ENCODE data around the gene ARHGEF38. TPM values are rescaled to one million over a fixed set of nuclear protein-coding genes. Genes with fewer than 3 reads are reported as not detected.

ARHGEF38 gene
- total RNA-seq, 2 experiments from 2014 or later, result not detected

DNA sequence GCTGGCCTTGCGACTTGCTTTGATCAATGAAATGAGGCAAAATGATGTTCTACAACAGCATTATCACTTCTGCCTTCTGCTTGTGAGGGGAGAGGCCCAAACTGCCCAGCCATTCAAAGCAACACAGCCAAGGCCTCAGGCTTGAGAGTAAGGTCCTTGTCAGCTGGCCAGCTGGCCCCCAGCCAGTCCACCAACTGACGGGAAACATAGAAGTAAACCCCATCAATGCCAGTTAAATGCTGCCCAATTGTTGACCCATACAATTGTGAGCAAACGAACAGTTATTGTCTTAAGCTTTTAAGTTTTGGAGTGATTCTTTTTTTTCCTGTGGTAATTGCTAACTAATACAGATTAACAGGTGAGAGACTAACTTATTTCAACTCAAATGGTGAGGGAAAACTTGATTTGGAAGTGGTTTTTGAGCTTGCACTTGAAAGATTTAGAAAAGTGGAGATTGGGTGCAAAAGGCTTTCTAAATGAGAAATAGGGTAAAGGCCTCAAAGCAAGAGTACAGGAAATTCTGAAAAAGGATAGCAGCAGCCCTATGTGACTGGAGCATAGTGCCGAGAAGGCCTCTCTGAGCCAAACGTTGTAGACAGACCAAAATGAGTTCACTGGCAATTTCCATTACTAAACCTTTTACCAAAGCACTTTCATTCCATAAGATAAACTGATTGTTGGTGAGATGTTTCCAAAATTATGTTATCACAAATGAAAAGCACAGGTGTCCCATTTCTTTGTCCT, 66.9 kb downstream of the ARHGEF38 start:
- Mint-ChIP-seq H3K4me3 (no peak overlapping the region), H3K27me3 (peaks cover 2% of the 10 kb centered on the region), H3K4me1 (no peaks in the 10 kb centered on the region), H3K36me3 (ENCODE audit: low read depth) (no peaks in the 10 kb centered on the region), H3K9me3 (ENCODE audit: low read depth) (no peaks in the 10 kb centered on the region), H3K27ac (no peak overlapping the region)
- intact Hi-C loops (cut with DNase I, micrococcal nuclease), result no loop called here
- no peak for DNase-seq
- ChIA-PET CTCF (interaction anchor here (1.3 kb wide), 1 partner anchor 12 kb away, joined by 3 read pairs; no protein-coding TSS in a partner anchor), POLR2A (no interaction called here)
- no peak for ATAC-seq

GRCh38 chr4:105620640-105621323, 68.4 kb downstream of the ARHGEF38 start:
- intact Hi-C loops (cut with DNase I, micrococcal nuclease), result no loop called here
- no peak overlapping the region for H3K4me3 Mint-ChIP-seq
- ATAC-seq (no peak), DNase-seq (no peak)
- no peaks in the 10 kb centered on the region for H3K9me3 Mint-ChIP-seq (ENCODE audit: low read depth)
- ChIA-PET CTCF (interaction anchor here (1.5 kb wide), 1 partner anchor 11 kb away, joined by 6 read pairs; no protein-coding TSS in a partner anchor), POLR2A (no interaction called here)
- no peaks in the 10 kb centered on the region for H3K4me1 Mint-ChIP-seq
- H3K27me3 Mint-ChIP-seq, result peaks cover 3% of the 10 kb centered on the region
- no peaks in the 10 kb centered on the region for H3K36me3 Mint-ChIP-seq (ENCODE audit: low read depth)
- no peak overlapping the region for H3K27ac Mint-ChIP-seq

DNA sequence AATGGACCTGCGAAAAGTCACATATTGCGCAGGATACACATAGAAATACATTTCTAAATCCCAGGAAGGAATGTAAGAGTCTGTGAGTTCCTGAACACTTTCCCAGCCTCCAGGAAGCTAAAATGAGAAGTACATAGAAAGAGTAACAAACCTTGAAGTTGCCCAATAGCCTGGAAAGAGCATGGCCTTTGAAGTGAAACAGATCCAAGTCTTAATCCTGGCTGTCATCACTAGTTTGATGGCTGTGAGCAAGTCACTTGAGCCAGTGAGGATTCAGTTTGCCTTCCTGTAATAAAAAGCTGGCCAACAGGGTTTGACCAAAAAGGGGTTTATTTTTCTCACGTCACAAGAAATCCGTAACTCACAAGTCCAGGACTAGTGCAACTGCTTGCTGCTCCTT, 69.8 kb downstream of the ARHGEF38 start:
- ChIA-PET POLR2A (no interaction called here), CTCF (interaction anchor here (1.5 kb wide), 1 partner anchor 10 kb away, joined by 6 read pairs; no protein-coding TSS in a partner anchor)
- Mint-ChIP-seq H3K27me3 (peaks cover 7% of the 10 kb centered on the region), H3K36me3 (ENCODE audit: low read depth) (no peaks in the 10 kb centered on the region), H3K4me3 (no peak overlapping the region), H3K27ac (no peak overlapping the region), H3K9me3 (ENCODE audit: low read depth) (no peaks in the 10 kb centered on the region), H3K4me1 (no peaks in the 10 kb centered on the region)
- DNase-seq (no peak), ATAC-seq (no peak)
- intact Hi-C loops (cut with DNase I, micrococcal nuclease), result no loop called here

DNA sequence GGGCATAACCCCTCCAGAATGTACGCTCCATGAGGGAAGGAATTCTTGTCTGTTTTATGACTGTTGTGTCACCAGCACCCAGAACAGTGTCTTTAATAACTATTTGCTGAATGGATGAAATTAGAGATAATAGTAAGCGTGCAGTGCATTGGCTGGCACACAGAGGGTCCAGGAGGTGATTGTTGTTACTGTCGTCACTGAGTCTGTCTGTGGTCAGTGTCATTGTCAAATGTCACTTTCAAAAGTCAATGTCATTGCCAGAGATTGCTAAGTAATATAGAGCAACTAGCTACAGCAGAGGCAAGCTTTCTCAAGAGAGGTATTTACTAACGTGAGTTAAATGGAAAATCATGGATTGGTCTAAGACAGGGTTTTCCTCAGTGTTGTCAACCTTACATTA, 70.7 kb downstream of the ARHGEF38 start:
- POLR2A ChIA-PET, result no interaction called here
- Mint-ChIP-seq H3K9me3 (ENCODE audit: low read depth) (no peaks in the 10 kb centered on the region), H3K4me1 (no peaks in the 10 kb centered on the region), H3K36me3 (ENCODE audit: low read depth) (no peaks in the 10 kb centered on the region), H3K27me3 (peaks cover 7% of the 10 kb centered on the region), H3K4me3 (no peak overlapping the region), H3K27ac (no peak overlapping the region)
- CTCF ChIA-PET, result interaction anchor here (1.7 kb wide), 1 partner anchor 10 kb away, joined by 7 read pairs; no protein-coding TSS in a partner anchor
- ATAC-seq (no peak), DNase-seq (no peak)
- intact Hi-C loops (cut with DNase I, micrococcal nuclease), result no loop called here

DNA sequence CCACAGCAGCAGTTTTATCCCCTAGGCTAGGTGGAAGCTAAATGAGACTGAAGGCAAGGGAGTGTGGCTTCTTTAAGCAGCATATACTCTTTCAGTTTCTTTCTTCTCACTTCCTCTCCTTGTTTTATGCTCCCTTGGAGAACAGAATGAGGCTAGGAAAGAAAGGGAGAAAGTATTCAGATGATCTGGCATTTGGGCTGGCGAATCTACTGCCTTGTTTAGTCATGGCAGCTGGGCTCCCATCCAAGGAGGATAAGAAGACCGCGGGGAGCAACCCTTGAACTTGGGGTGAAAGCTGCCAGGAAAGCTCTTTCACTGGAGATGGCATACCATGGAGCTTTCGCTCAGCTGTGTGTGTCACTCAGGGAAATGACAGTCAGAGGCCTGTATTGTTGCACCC, 72.1 kb downstream of the ARHGEF38 start:
- Mint-ChIP-seq H3K9me3 (ENCODE audit: low read depth) (no peaks in the 10 kb centered on the region), H3K36me3 (ENCODE audit: low read depth) (no peaks in the 10 kb centered on the region), H3K4me1 (no peaks in the 10 kb centered on the region), H3K27ac (no peak overlapping the region), H3K4me3 (no peak overlapping the region), H3K27me3 (peaks cover 9% of the 10 kb centered on the region)
- ChIA-PET POLR2A (no interaction called here), CTCF (interaction anchor here (1.7 kb wide), 1 partner anchor 8 kb away, joined by 7 read pairs; no protein-coding TSS in a partner anchor)
- DNase-seq, result no peak
- intact Hi-C loops (cut with DNase I, micrococcal nuclease), result no loop called here
- no peak for ATAC-seq

DNA sequence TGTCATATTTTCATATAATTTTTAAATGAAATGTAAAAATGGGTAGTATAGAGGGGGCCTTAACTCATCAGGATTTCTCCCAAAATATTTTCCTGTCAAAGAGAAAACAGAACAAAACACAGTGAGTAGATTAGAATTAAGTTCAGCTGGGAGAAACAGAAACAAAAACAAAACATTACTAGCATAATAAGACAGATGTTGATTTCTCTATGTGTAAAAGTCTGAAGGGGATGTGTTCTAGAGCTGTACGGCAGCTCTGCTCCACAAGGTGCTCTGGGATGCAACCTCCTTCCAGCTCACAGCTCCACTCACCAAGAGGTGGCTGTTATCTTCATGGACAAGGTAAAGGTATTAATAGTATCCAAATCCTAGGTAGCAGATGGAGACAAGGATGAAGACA, 72.8 kb downstream of the ARHGEF38 start:
- POLR2A ChIA-PET, result no interaction called here
- intact Hi-C loops (cut with DNase I, micrococcal nuclease), result no loop called here
- CTCF ChIA-PET, result no interaction called here

GRCh38 chr4:105626846-105627245, 74.4 kb downstream of the ARHGEF38 start:
- H3K4me3 Mint-ChIP-seq, result no peak overlapping the region
- H3K27ac Mint-ChIP-seq, result no peak overlapping the region
- ChIA-PET CTCF (no interaction called here), POLR2A (no interaction called here)
- no peaks in the 10 kb centered on the region for H3K4me1 Mint-ChIP-seq
- no peaks in the 10 kb centered on the region for H3K9me3 Mint-ChIP-seq (ENCODE audit: low read depth)
- H3K27me3 Mint-ChIP-seq, result peaks cover 7% of the 10 kb centered on the region
- DNase-seq, result no peak
- H3K36me3 Mint-ChIP-seq (ENCODE audit: low read depth), result no peaks in the 10 kb centered on the region
- intact Hi-C loops (cut with DNase I, micrococcal nuclease), result no loop called here
- ATAC-seq, result no peak

More for the DNA sequence above, 72.8 kb downstream of the ARHGEF38 start:
- H3K27ac Mint-ChIP-seq, result no peak overlapping the region
- DNase-seq (no peak), ATAC-seq (no peak)
- H3K27me3 Mint-ChIP-seq, result peaks cover 9% of the 10 kb centered on the region
- no peak overlapping the region for H3K4me3 Mint-ChIP-seq
- H3K36me3 Mint-ChIP-seq (ENCODE audit: low read depth), result no peaks in the 10 kb centered on the region
- H3K4me1 Mint-ChIP-seq, result no peaks in the 10 kb centered on the region
- H3K9me3 Mint-ChIP-seq (ENCODE audit: low read depth), result no peaks in the 10 kb centered on the region

- DNase-seq (no peak), ATAC-seq (no peak)
- no peak overlapping the region for H3K27ac Mint-ChIP-seq
- peaks cover 7% of the 10 kb centered on the region for H3K27me3 Mint-ChIP-seq
- no peak overlapping the region for H3K4me3 Mint-ChIP-seq
- intact Hi-C loops (cut with DNase I, micrococcal nuclease), result no loop called here
- no peaks in the 10 kb centered on the region for H3K36me3 Mint-ChIP-seq (ENCODE audit: low read depth)
- CTCF ChIA-PET, result interaction anchor here (0.6 to 1.1 kb wide), 2 partner anchors 41 to 549 kb away, joined by 3 read pairs; no protein-coding TSS in a partner anchor
- no peaks in the 10 kb centered on the region for H3K9me3 Mint-ChIP-seq (ENCODE audit: low read depth)
- no peaks in the 10 kb centered on the region for H3K4me1 Mint-ChIP-seq
- POLR2A ChIA-PET, result interaction anchor here (0.7 kb wide), 1 partner anchor 11 kb away, joined by 11 read pairs; no protein-coding TSS in a partner anchor
Measured at GRCh38 chr4:105627620-105628019, 75.2 kb downstream of the ARHGEF38 start.

DNA sequence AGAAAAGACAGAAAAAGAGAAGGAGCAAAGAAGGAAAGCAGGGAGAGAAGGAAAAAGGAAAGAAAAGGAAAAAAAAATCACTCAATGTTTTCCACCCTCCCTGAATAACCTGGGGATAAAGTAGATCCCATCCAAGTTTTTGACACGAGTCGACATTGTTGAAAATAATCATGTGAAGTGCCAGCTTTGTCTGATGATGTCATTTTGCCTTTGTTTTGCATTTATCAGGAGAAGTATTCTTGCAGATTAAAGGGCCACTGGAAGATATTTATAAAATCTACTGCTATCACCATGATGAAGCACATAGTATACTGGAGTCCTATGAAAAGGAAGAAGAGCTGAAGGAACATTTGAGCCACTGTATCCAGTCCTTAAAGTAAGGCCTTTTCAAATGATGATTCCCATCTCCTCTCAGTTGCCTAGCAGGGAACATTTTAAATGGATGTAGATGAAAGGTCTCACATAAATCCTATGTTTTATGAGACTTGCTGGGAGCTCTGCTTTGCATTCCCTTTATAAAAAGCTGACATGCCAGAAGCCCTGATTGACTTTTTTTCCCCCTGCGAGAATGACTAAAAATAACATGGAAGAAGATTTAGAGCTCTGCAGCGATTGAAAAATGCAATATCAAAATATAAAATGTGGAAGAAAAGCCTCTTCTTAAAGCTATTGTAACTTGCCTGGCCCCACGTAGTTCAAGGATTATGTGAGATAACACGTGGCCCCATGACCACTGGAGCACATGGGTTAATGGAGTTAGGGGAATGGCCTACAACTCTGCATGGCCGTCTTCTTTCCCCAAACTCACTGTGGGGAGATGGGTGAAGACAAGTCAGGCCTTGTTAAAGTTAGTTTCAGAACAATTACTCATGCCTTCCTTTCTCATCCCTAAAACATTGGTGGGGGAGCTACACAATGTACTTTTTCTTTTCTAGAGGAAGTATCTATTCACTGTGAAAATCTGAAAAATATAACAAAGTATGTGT, 78.5 kb downstream of the ARHGEF38 start:
- Mint-ChIP-seq H3K4me3 (no peak overlapping the region), H3K27ac (no peak overlapping the region), H3K4me1 (no peaks in the 10 kb centered on the region), H3K36me3 (ENCODE audit: low read depth) (no peaks in the 10 kb centered on the region), H3K27me3 (peaks cover 8% of the 10 kb centered on the region), H3K9me3 (ENCODE audit: low read depth) (no peaks in the 10 kb centered on the region)
- ATAC-seq (no peak), DNase-seq (no peak)
- intact Hi-C loops (cut with DNase I, micrococcal nuclease), result loop anchor here in 1 of 2 experiments (5.0 to 10.0 kb wide), 2 partner anchors 489 to 696 kb away; no protein-coding TSS in a partner anchor
- POLR2A ChIA-PET, result no interaction called here
- CTCF ChIA-PET, result interaction anchor here (0.6 to 3.2 kb wide), 11 partner anchors 9 to 248 kb away, joined by 3 to 13 read pairs (median 3); no protein-coding TSS in a partner anchor

DNA sequence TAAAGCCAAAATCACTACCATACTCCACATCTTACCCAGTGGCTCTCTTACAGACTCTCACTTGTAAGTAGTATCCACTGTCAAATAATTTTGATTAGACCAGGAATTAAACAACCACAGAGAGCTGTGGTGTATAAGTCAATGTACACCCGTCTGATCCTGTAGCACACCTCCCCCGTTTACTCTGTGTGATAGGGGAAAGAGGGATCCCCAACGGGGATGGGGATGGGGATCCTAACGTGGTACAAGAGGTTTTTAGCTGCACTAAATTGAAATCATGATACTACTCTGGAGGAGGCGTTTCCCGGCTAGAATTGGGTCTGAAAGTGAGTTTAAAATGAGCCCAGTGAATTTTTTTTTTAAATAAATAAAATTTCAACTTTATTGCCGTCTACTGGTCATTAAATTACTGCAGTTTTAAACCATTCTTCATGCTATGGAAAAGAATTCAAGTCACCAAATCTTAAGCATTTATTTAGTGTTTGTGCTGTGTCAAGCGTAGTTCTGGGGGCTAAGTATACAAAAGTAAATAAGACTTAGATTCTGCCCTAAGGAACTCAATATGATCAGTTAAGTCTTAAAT, 79.5 kb downstream of the ARHGEF38 start:
- intact Hi-C loops (cut with DNase I, micrococcal nuclease), result loop anchor here in 1 of 2 experiments (2.0 to 10.0 kb wide), 3 partner anchors 111 to 697 kb away; no protein-coding TSS in a partner anchor
- ATAC-seq (no peak), DNase-seq (no peak)
- peaks cover 4% of the 10 kb centered on the region for H3K27me3 Mint-ChIP-seq
- H3K4me1 Mint-ChIP-seq, result no peaks in the 10 kb centered on the region
- H3K36me3 Mint-ChIP-seq (ENCODE audit: low read depth), result no peaks in the 10 kb centered on the region
- H3K27ac Mint-ChIP-seq, result no peak overlapping the region
- no peaks in the 10 kb centered on the region for H3K9me3 Mint-ChIP-seq (ENCODE audit: low read depth)
- ChIA-PET POLR2A (no interaction called here), CTCF (interaction anchor here (0.6 to 3.2 kb wide), 19 partner anchors 8 to 298 kb away, joined by 3 to 13 read pairs (median 3); no protein-coding TSS in a partner anchor)
- no peak overlapping the region for H3K4me3 Mint-ChIP-seq
